D721Med (cell line): Measurements from ENCODE around the gene PHF21A.

Experiments used
- DNase-seq: peaks from one replicate; pipeline ENCODE4 v3.0.0; 2011; ENCODE audit warnings: low spot score; ENCODE audit not compliant: insufficient read length
- FAIRE-seq: peaks from 2 replicates; lab custom pipeline; 2011; peaks lifted over from hg19 to GRCh38; lab: Jason Lieb, UNC
- TF ChIP-seq, protein P1 (sequence below): IDR thresholded peaks from 2 replicates; pipeline ENCODE4 v1.5.1; 2012; ENCODE audit warnings: mild to moderate bottlenecking, control low read depth; ENCODE audit not compliant: insufficient read depth; ENCODE audit errors: missing control alignments

The PHF21A gene

DNA sequence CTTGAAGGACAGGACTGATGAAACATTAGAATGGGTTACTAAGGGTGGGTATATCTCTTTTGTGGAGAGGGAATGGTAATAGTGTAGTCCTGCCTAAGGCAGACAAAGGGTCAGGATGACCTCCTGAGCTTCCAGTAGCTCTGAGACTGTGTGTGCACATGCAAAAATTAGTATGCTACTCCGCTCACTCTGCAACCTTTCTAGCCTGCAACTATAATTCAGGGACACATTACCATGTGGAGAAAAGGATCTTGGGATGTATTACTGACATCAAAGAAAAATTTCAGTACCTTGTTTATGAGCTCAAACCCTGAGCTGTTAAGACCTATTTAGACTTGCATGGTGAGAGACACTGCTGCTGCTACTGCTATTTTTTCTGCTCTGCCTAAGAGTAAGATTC is 173.4 kb downstream of the PHF21A start:
- FAIRE-seq (no peak), DNase-seq (no peak)
- TF ChIP-seq, protein P1, sequence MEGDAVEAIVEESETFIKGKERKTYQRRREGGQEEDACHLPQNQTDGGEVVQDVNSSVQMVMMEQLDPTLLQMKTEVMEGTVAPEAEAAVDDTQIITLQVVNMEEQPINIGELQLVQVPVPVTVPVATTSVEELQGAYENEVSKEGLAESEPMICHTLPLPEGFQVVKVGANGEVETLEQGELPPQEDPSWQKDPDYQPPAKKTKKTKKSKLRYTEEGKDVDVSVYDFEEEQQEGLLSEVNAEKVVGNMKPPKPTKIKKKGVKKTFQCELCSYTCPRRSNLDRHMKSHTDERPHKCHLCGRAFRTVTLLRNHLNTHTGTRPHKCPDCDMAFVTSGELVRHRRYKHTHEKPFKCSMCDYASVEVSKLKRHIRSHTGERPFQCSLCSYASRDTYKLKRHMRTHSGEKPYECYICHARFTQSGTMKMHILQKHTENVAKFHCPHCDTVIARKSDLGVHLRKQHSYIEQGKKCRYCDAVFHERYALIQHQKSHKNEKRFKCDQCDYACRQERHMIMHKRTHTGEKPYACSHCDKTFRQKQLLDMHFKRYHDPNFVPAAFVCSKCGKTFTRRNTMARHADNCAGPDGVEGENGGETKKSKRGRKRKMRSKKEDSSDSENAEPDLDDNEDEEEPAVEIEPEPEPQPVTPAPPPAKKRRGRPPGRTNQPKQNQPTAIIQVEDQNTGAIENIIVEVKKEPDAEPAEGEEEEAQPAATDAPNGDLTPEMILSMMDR: no peak

DNA sequence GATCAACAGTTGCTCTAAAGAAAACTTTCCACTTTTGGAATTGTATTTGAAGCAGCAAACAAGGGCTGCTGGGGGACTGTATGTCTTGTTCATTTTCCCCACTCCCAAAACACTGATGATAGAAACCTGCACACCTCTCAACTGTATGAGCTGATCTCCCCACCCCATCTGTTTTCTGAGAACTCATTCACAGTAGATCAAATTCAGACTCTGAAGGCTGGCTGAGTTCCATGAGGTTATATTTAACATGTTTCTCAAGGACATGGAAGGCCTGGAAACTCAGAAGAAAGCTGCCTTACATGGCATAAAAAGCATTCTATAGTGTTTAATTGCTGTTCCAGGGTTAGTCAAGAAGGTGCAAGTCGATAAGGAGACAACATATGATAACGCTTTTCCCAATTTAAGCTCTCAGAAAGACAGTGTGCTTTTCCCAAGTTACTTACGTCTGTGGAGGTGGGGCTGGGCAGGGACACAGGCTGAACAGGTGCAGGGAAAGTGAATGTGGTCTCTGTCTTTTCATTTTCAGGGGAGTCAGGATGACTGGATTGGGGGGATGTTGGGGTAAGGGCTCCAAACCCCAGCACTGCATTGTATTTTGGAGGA is 175.8 kb downstream of the PHF21A start:
- TF ChIP-seq, protein P1: no peak
- no peak for FAIRE-seq
- no peak for DNase-seq

DNA sequence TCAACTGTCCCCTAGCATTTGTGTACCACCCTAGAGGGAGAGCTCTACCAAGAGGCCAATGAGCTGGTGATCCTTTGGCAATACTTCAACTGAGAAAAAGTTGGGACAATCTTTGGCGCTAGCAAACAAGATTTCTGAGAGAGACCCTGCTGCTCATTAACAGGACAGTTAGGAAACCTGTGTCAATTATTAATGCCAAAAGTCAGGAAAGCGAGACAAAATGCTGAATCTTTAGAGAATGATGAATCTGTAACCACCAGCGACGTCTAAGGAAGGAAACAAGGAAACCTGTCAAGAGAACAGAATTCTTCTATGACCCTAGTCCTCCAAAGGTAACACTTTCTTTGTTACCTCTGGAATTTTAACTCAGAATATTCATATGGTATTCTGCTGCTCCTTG is 178.9 kb downstream of the PHF21A start:
- FAIRE-seq (no peak), DNase-seq (no peak)
- TF ChIP-seq, protein P1: no peak

DNA sequence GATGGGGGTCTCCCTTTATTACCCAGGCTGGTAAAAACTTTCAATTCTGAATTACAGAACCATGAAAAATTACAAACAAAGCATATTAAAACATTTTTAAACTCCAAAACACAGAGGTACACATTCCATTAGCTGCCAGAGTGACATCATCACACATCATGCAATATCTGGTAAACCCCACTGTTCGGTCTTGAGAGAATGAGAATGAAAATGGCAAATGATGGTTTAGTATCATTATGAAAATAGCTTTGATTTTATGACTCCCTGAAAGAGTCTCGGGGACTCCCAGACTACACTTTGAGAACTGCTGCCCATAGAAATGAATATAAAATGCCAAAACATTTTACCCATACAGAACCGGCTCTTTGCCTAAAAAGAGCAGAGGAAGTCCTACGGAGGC is 180.0 kb downstream of the PHF21A start:
- DNase-seq (no peak), FAIRE-seq (no peak)
- TF ChIP-seq, protein P1: no peak

DNA sequence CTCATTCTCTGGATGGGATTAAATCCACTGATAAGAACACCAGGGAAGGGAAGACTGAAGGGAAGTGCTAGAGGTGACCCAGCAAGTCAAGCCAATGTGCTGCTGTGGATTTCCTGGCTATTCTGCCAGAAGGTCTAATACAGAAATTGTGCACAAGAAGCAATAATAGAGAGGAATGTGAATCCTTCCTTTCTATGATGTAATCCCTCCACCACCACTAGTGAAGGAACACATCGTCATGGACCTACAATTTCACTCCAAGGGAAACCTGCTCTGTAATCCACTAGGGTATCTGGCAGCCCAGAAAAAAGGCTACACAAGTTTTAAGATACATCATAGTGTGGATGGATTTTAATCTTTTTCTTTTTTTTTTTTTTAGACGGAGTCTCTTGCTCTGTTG is 181.4 kb downstream of the PHF21A start:
- FAIRE-seq (no peak), DNase-seq (no peak)

DNA sequence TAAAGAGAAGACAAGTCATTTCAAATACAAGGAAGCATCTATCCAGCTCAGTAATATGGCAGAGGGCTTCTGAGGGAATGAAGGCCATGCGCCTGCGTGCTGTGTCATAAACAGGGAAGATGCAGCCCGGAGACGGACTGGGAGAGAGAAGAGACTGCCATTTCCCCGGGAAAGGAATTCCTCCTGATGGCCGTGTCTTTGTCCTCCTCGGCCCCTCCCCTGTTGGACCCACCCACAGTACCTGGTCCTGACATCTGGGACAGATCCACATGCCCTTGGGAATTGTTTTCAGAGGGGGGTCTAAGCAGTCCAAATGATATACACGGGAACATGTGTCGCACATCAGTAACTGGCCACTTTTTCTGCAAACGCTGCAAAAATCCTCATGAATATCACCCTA is 183.3 kb downstream of the PHF21A start:
- TF ChIP-seq, protein P1: no peak
- no peak for FAIRE-seq
- DNase-seq: no peak

More for the DNA sequence above, 181.4 kb downstream of the PHF21A start:
- TF ChIP-seq, protein P1: no peak

DNA sequence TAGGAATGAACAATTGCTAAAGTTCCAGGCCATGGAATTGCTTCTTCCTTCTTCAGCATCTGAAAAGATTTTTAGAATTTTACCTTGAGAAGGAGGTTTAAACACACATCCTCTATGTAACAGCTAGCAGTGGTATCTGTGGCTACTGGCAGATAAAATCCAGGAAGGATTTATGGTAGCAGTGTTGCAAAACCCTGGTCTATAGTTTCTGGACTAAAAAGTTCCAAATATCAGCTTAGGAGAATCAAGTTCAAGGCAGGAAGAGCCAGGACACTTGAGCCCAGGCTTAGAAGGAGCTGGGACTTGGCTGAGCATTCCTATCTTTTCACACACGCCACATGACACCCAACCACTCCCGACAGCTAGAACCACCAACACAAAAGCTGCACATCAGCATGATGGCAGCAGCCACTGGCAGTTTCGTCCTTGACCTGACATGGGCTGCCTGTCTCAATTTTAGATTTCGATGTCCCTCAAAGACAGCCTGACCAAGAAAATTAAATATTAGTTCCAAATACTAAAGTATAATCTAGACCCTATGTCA is 184.7 kb downstream of the PHF21A start:
- TF ChIP-seq, protein P1: no peak
- FAIRE-seq (no peak), DNase-seq (no peak)
